MM.1S (cell line): ENCODE results near the gene CCT2.

Experiments
- DNase-seq: peaks from one replicate; pipeline ENCODE4 v3.0.0-alpha.2; 2015
- H2AFZ ChIP-seq: fragments of 300-600 bp; sonication (generic); 2 replicates; pipeline ENCODE4 v1.6.0; 2016; ENCODE audit warnings: antibody characterized with exemption, low read length
- H3F3A ChIP-seq: fragments of 300-600 bp; sonication (generic); 2 replicates; pipeline ENCODE4 v1.6.1; 2016; ENCODE audit warnings: mild to moderate bottlenecking, antibody characterized with exemption, low read length, moderate library complexity, mixed read lengths; ENCODE audit not compliant: insufficient read depth
- H3K27ac ChIP-seq: fragments of 300-600 bp; sonication (generic); 2 replicates; pipeline ENCODE4 v1.5.1; 2016; ENCODE audit warnings: mild to moderate bottlenecking, low read length
- H3K27me3 ChIP-seq: fragments of 300-600 bp; sonication (generic); replicated peaks from 2 replicates; pipeline ENCODE4 v1.6.0; 2016; ENCODE audit warnings: low read length; ENCODE audit not compliant: insufficient read depth
- H3K36me3 ChIP-seq: fragments of 300-600 bp; sonication (generic); replicated peaks from 2 replicates; pipeline ENCODE4 v1.6.1; 2016; ENCODE audit warnings: mild to moderate bottlenecking, low read length, mixed read lengths; ENCODE audit not compliant: insufficient read depth
- H3K4me1 ChIP-seq: fragments of 300-600 bp; sonication (generic); 2 replicates; pipeline ENCODE4 v1.6.1; 2016; ENCODE audit warnings: low read length, mixed read lengths
- H3K4me2 ChIP-seq: fragments of 300-600 bp; sonication (generic); 2 replicates; pipeline ENCODE4 v1.6.0; 2016; ENCODE audit warnings: low read depth, low read length
- H3K4me3 ChIP-seq: fragments of 300-600 bp; sonication (generic); 2 replicates; pipeline ENCODE4 v1.5.1; 2016; ENCODE audit warnings: low read length, mixed read lengths
- H3K79me2 ChIP-seq: fragments of 300-600 bp; sonication (generic); 2 replicates; pipeline ENCODE4 v1.6.1; 2016; ENCODE audit warnings: mixed run types, low read length, mixed read lengths
- H3K9ac ChIP-seq: fragments of 300-600 bp; sonication (generic); 2 replicates; pipeline ENCODE4 v1.6.1; 2016; ENCODE audit warnings: low read length, mixed read lengths
- H3K9me2 ChIP-seq: fragments of 300-600 bp; sonication (generic); replicated peaks from 2 replicates; pipeline ENCODE4 v1.6.1; 2016; ENCODE audit warnings: mild to moderate bottlenecking, low read length, mixed read lengths; ENCODE audit not compliant: insufficient read depth
- H3K9me3 ChIP-seq: fragments of 300-600 bp; sonication (generic); replicated peaks from 2 replicates; pipeline ENCODE4 v1.6.1; 2016; ENCODE audit warnings: mild to moderate bottlenecking, low read length, mixed read lengths; ENCODE audit not compliant: insufficient read depth
- H4K20me1 ChIP-seq: fragments of 300-600 bp; sonication (generic); 2 replicates; pipeline ENCODE4 v1.6.1; 2016; ENCODE audit warnings: mild to moderate bottlenecking, low read length, moderate library complexity, mixed read lengths; ENCODE audit not compliant: insufficient read depth
- EZH2 ChIP-seq: fragments of 300-600 bp; sonication (generic); optimal IDR thresholded peaks from 2 replicates; pipeline ENCODE3; 2017; ENCODE audit warnings: low read depth, mild to moderate bottlenecking, antibody characterized with exemption, low read length, mixed read lengths
- EZH2phosphoT487 ChIP-seq: fragments of 300-600 bp; sonication (generic); IDR thresholded peaks from 2 replicates; pipeline ENCODE4 v1.6.1; 2018; ENCODE audit warnings: antibody characterized with exemption, low read length
- TF ChIP-seq, protein P1 (sequence below): fragments of 300-600 bp; sonication (generic); IDR thresholded peaks from 2 replicates; pipeline ENCODE4 v1.5.1; 2016; ENCODE audit warnings: antibody characterized with exemption, low read length, mixed read lengths

The CCT2 gene

DNA sequence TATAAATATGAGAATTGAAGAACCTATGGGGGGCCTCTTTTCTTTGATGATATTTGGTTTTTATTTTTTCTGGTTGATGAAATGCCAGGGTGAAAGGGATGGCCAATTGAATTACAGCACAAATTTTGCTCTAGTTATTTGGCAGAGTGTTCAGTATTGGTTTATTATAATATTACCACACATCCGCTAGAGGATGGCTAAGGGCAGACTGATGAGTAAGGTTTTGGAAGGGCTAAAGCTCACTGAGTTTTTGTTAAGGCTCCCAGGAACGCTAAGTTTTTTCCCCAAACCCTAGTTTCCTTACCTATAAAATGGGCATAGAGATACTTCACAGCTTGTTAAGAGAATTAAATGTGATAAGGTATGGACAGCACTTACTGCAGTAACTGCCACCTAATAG lies 59.8 kb downstream of the CCT2 start:
- no peak overlapping the region for H3K4me3 ChIP-seq
- H3K9ac ChIP-seq: no peak overlapping the region
- no peak overlapping the region for H3K4me2 ChIP-seq
- no peaks in the 10 kb centered on the region for H3K9me2 ChIP-seq
- H3K27ac ChIP-seq: no peak overlapping the region
- no peaks in the 10 kb centered on the region for H3F3A ChIP-seq
- TF ChIP-seq, protein P1, sequence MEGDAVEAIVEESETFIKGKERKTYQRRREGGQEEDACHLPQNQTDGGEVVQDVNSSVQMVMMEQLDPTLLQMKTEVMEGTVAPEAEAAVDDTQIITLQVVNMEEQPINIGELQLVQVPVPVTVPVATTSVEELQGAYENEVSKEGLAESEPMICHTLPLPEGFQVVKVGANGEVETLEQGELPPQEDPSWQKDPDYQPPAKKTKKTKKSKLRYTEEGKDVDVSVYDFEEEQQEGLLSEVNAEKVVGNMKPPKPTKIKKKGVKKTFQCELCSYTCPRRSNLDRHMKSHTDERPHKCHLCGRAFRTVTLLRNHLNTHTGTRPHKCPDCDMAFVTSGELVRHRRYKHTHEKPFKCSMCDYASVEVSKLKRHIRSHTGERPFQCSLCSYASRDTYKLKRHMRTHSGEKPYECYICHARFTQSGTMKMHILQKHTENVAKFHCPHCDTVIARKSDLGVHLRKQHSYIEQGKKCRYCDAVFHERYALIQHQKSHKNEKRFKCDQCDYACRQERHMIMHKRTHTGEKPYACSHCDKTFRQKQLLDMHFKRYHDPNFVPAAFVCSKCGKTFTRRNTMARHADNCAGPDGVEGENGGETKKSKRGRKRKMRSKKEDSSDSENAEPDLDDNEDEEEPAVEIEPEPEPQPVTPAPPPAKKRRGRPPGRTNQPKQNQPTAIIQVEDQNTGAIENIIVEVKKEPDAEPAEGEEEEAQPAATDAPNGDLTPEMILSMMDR: no peak
- TF ChIP-seq EZH2 (no peak), EZH2phosphoT487 (no peak)
- H4K20me1 ChIP-seq: no peaks in the 10 kb centered on the region
- no peaks in the 10 kb centered on the region for H3K36me3 ChIP-seq
- no peak overlapping the region for H2AFZ ChIP-seq
- no peaks in the 10 kb centered on the region for H3K9me3 ChIP-seq
- no peaks in the 10 kb centered on the region for H3K79me2 ChIP-seq
- H3K27me3 ChIP-seq: no peaks in the 10 kb centered on the region
- no peak for DNase-seq
- no peaks in the 10 kb centered on the region for H3K4me1 ChIP-seq

DNA sequence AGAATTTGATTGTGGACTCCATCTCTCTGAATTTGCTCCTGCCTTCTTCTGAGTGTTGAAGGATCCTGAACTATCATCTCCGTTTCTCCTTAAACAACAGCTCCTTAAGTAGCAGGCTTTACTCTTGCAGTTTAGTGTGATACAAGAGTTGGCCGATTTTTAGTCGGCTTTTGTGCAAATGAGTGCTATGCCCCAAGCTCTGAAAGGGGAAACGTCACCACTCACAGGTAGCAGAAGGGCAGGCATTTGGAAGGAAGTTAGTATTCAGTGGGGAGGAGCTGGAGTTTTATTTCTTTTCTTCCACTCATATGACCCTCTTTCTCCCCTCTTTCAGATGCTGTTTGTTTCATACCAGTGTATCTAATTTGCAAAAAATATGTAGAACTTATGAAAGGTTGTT lies 61.9 kb downstream of the CCT2 start:
- Histone ChIP-seq H3K9me3 (no peaks in the 10 kb centered on the region), H3K27me3 (no peaks in the 10 kb centered on the region), H3K9me2 (no peaks in the 10 kb centered on the region), H3K4me3 (no peak overlapping the region), H3K36me3 (no peaks in the 10 kb centered on the region), H4K20me1 (no peaks in the 10 kb centered on the region), H3K27ac (no peak overlapping the region), H3F3A (no peaks in the 10 kb centered on the region), H3K4me1 (no peaks in the 10 kb centered on the region), H3K9ac (no peak overlapping the region), H3K4me2 (no peak overlapping the region), H2AFZ (no peak overlapping the region), H3K79me2 (no peaks in the 10 kb centered on the region)
- peak; percentile 19 for DNase-seq
- TF ChIP-seq EZH2: no peak
- TF ChIP-seq, protein P1: no peak
- TF ChIP-seq EZH2phosphoT487: no peak

DNA sequence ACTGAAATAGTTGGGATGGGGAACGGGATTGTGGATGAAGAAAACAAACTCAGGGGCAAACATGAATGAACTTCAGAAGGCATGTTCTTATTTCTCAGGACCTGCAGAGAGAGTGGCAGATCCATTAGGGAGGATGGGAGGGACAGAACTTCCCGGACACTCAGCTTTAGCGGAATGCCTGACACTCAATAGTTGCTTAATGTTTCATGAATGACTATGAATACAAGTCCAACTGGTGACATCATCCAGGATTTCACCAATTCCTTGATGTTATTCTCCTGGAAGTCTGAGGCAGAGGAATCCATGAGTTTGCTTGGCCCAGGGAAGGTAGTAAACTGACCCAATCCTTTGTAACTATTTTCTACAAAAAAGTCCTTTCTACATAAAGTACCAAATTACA lies 63.2 kb downstream of the CCT2 start:
- DNase-seq: no peak
- Histone ChIP-seq H3F3A (no peaks in the 10 kb centered on the region), H3K36me3 (no peaks in the 10 kb centered on the region), H4K20me1 (no peaks in the 10 kb centered on the region), H3K9me2 (no peaks in the 10 kb centered on the region), H3K4me3 (no peak overlapping the region), H3K4me1 (no peaks in the 10 kb centered on the region), H3K27ac (no peak overlapping the region), H2AFZ (no peak overlapping the region), H3K9ac (no peak overlapping the region), H3K27me3 (no peaks in the 10 kb centered on the region), H3K79me2 (no peaks in the 10 kb centered on the region), H3K9me3 (no peaks in the 10 kb centered on the region), H3K4me2 (no peak overlapping the region)
- TF ChIP-seq, protein P1: no peak
- TF ChIP-seq EZH2phosphoT487: no peak
- no peak for TF ChIP-seq EZH2
